Activated T-helper 1 cell treated with Interleukin-2 at 50 U/mL for 16 hours (primary cell): ENCODE data around the gene ATF3.

Experiments used
- DNase-seq: peaks from one replicate; pipeline ENCODE4 v3.0.0-alpha.2; 2020; ENCODE audit warnings: low read depth

The ATF3 gene

DNA sequence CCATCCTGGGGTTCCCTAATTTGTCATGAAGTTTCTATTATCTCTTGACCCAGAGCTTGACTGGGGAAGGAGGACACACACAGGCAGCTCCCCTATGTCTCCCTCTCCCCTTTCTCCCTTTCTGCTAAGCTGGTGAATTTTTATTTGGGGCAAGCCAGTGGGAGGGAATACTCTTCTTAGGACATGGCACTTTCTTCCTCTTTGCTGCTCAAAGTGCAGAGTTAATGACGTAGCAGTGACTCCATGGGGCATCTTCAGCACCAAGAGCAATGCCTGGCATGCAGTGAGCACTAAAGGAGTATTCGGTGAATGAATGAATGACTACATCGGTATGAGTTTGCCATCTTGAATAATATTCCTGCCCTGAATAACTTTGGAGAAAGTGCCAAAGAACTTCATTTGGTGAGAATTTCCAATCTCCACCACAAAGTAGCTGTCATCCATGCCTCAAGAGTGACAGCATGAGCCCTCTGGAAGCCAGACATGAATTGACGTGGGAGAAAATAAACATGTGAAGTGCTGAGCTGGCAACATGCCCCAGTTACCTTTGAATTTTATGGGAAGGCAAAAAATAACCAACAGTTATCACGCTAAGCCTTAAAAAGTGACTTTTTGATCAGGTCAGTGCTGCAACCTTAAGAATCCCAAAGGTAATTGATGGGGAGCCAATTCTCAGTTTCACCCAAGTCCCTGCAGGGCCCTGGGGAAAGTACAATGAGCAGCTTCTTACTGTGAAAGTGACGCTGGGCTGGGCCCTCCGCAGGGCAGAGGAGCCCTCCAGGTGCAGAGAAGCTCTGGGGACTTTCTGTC is 22.1 kb upstream of the ATF3 start:
- no peak for DNase-seq

GRCh38 chr1:212587016-212587887 is 21.3 kb upstream of the ATF3 start:
- DNase-seq: no peak

GRCh38 chr1:212587888-212588510 is 20.6 kb upstream of the ATF3 start:
- no peak for DNase-seq

DNA sequence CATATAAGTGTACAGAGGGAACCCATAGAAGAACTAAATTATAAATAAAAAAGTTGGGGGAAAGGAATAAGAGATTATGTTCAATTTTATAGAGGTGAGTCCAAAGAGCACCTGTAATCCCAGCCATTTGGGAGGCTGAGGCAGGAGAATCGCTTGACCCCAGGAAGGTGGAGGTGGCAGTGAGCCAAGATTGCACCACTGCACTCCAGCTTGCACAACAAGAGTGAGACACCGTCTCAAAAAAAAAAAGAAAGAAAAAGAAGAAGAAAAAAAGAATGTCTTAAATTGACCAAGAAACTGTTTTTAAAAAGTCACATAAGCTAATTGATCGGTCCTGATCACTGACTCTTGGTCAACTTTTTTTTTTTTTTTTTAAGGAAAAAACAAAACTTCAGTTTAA is 19.1 kb upstream of the ATF3 start:
- DNase-seq: no peak

DNA sequence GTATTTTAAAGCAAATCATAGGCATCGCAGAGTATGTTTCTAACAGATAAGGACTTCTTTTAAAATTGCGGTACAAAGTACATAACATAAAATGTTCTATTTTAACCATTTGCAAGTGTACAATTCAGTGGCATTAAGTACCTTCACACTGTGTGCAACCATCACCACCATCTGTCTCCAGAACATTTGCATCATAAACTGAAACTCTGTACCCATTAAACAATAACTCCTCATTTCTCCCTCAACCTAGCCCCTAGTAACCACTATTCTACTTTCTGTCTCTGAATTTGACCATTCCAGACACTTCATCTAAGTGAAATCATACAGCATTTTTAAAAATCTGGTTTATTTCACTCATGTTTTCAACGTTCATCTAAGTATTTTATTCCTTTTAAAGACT is 16.6 kb upstream of the ATF3 start:
- no peak for DNase-seq

GRCh38 chr1:212593821-212594251 is 14.7 kb upstream of the ATF3 start:
- DNase-seq: no peak

DNA sequence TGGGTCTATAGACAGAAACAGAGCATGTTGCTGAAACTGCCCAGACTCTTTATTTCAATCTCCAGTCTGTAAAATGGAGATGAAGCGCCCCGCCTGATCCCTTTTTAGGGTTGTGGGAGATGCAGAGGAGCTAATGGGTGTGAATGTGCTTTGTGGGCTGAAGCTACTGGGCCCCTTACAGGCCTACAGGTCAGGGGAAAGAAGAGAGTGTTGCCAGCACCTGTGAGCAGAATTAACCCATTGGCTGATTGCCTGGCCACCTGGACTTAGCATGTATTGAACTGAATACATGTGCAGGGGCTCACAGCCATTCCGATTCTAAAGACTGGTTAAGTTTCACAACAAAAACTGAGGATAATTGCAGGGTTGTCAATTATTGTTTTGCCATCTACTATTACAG is 13.9 kb upstream of the ATF3 start:
- DNase-seq: no peak

DNA sequence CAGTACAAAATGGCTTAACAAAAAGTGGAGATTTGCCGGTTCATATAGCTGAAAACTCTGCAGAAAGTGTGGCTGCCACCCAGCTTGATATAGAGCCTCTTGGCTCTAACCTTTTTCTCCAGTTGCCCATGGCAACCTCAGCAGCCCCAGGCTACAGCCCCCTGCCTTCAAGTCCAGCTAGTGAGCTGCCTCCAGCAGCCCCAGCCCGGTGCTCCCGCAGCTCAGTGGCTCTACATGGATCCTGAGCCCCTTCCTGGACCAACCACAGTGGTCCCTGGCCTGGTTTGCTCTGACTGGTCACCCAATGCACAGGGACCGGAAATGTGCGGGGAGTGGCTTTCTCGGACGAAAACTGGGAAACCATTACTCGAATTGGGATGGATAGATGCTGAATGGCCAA is 13.3 kb upstream of the ATF3 start:
- no peak for DNase-seq

GRCh38 chr1:212595787-212596714 is 12.5 kb upstream of the ATF3 start:
- DNase-seq: no peak

DNA sequence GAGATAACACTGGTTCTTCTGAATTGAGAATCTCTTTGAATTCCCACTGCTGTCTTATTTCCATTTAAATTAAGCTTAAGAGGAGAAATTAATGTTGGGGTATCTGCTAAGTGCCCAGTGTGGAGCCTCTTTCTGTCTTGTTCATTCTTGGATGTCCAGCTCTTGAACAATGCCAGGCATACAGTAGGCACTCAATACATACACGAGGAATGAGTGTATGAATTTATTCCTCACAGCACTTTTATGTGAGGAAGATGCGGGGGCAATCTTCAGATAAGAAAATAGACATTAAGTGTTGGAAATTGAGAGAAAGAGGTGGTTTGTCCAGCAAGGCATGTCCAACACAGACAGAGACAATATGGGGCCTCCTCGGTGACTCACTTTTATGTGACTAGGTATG is 11.8 kb upstream of the ATF3 start:
- no peak for DNase-seq

DNA sequence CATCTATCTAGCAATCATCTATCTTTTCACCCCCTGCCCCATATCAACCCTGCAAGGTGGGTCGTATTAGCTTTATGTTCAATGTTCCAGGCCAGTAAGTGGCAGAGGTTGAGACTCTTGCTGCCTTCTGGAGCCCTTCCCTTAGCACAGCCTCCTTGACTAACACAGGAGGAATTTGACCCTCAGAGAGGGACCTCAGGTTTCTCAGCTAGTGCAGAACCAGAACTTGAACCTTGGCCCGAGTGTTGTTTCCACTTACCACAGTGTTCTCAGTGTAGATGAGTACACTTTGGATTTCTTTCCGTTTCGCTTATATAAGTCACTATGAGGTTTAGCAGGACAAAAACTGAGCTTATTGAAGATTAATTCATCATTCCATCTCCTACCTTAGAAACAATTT is 11.1 kb upstream of the ATF3 start:
- no peak for DNase-seq

DNA sequence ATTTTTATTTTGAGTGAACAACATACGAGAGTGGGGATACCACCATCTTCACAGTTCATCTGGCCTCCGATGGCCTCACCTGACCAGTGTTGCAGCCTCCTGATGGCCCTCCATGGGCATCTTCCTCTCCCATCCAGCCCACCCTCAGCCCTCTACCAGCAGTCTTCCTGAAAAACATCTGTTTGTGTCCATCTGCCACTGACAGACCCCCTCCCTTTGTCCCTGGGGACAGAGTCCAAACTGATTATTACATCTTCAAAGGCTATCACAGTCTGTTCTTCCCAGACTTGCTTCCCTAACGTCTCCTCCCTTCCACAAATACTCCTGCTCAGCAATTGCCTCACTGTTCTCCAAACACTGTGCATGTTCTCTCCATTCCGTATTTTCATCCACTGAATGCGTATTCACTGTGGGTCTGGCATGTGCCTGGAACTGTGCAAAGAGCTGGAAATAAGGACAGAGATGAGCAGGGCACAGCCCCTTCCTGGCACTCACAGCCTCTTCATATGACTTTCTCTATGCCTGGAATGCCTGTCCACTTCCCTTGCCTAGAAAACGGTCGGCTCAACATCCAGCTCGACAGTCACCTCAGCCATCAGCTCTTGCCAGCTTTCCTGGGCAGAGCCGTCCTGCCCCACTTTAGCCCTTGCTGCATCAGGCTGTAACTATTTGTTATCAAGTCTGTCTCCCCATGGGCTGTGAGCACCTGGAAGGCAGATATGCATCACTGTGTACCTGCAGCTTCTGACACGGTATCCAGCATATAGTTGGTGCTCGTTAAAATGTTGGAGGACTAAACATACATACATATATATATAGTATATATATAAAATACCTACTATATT is 8.3 kb upstream of the ATF3 start:
- no peak for DNase-seq

GRCh38 chr1:212600980-212601379 is 7.6 kb upstream of the ATF3 start:
- no peak for DNase-seq

- DNase-seq: no peak
Observed at GRCh38 chr1:212601524-212601923, 7.0 kb upstream of the ATF3 start.

- no peak for DNase-seq
Observed at GRCh38 chr1:212605441-212606394, 2.8 kb upstream of the ATF3 start.

DNA sequence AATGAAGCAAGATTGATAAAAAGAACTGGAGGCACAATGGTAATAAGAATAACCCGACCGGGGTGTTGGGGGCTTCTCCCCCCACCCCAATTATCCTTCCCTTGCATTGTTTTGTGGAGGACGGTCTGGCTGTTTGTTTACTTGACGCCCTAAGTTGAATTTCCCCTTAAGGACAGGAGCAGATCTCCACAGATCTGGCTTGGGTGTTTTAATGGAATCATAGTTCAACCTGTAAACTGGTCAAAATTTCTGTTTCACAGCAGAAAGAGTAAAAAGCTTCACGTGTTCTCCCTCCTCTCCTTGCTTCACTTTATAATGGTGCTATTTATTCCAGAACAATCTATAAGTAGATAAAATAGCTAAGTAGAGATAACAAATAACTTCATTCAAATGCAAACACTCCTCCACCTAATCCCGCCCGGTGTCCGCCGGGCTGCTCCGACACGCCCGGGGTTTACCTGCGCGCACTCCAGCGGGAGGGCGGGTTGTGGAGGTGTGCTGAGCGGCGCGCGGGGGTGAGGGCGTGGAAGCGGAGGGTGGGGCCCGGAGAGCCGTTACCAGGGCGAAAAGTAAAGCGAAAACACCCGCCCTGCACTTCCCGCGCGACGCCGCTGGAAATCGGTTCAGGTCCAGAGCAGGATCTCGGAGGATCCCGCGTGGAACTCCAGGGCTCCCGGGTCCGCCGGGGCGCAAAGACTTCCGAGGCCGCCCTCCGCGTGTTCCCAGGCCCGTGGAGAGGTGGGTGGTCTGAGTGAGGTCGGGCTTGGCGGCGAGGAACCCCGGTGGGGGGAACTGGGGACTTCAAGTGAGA is 2.0 kb upstream of the ATF3 start:
- DNase-seq: peak; percentile 25

GRCh38 chr1:212607206-212607912 is 1.2 kb upstream of the ATF3 start:
- no peak for DNase-seq

- no peak for DNase-seq
Observed at GRCh38 chr1:212607913-212608391, 609 bp upstream of the ATF3 start.
